ENCODE data around the gene AFG1L. TPM values are rescaled to one million over a fixed set of nuclear protein-coding genes. Genes with fewer than 3 reads are reported as not detected.
A peak's percentile ranks its signal among the peaks of the same experiment; 100 is the strongest.

AFG1L gene
- total and polyA plus RNA-seq, 2 experiments from 2014 or later = 1.2 to 3.5 TPM

DNA sequence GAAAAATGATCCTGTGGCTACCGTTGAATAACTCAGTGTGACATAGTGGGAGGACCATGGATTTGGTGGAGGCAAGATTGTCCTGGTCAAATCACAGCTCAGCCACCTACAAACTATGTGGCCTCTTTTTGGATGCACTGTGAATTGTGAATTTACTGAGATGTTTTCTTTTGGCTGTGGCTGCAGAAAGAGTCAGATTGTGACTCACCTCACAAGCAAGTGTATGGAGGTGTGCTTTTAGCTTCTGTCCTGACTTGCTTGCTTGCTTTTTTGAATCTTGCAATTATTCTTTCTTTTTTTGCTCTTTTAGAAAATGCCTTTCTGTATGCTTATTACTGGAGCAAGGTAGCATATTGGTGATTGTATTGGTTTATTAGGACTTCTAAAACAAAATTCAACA, 143.0 kb downstream of the AFG1L start:
- H3K9me3 ChIP-seq (ENCODE audit: low read depth) = no peaks in the 10 kb centered on the region
- H3K4me1 ChIP-seq (ENCODE audit: insufficient read depth) = peaks cover 10% of the 10 kb centered on the region
- no peaks in the 10 kb centered on the region for H3K9me2 ChIP-seq (ENCODE audit: insufficient read depth)
- H3K4me2 ChIP-seq (ENCODE audit: unreplicated experiment) = no peak overlapping the region
- no peak overlapping the region for H3K4me3 ChIP-seq
- no peaks in the 10 kb centered on the region for H4K20me1 ChIP-seq (ENCODE audit: insufficient read depth)
- peaks cover 7% of the 10 kb centered on the region; the same call in 1 of the 2 replicates for H3F3A ChIP-seq (ENCODE audit: insufficient read depth)
- no peak overlapping the region for H3K9ac ChIP-seq
- no peaks in the 10 kb centered on the region for H3K79me2 ChIP-seq (ENCODE audit: insufficient read depth)
- TF ChIP-seq EZH2 (IDR thresholded peaks at IDR 0.05; ENCODE audit: insufficient read depth, poor library complexity, severe bottlenecking) = no peak
- no peak for TF ChIP-seq EZH2phosphoT487 (IDR thresholded peaks at IDR 0.05; ENCODE audit: insufficient read depth, low read depth)
- no peaks in the 10 kb centered on the region for H3K36me3 ChIP-seq (ENCODE audit: low read depth)
- H2AFZ ChIP-seq = no peak overlapping the region
- in situ Hi-C loops (cut with MboI) = no loop called here
- H3K27me3 ChIP-seq (replicated peaks; ENCODE audit: insufficient read depth) = no peaks in the 10 kb centered on the region
- no peak overlapping the region for H3K27ac ChIP-seq
- 96 to 97% methylated on average over 1 of the region's 1 CpG for WGBS, 2 experiments (ENCODE audit: low coverage in 1 of 2, low lambda C conversion rate in 2 of 2, missing lambda C conversion rate in 2 of 2)
- peak; percentile 49 for DNase-seq

DNA sequence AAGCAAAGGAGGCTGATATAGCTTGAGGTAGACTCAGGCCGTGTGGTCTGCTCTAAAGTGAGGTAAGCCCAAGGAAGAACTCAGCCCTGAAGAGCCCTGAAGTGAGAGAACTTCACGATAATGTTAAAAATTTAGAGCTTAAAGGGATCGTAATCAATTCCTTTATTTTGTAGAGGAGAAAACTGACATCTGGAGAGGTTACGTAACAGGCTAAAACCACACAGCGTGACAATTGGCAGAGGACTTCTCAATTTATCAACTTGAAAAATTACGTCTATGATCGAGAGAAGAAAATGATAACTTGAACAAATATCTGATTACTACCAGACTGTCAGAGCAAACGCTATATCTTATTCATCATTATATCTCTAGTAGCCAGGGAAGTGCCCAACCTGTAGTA, 144.1 kb downstream of the AFG1L start:
- peak; percentile 18 for DNase-seq

GRCh38 chr6:108441141-108441540, 146.3 kb downstream of the AFG1L start:
- H3K9me2 ChIP-seq (ENCODE audit: insufficient read depth) = no peaks in the 10 kb centered on the region
- H4K20me1 ChIP-seq (ENCODE audit: insufficient read depth) = no peaks in the 10 kb centered on the region
- H3K4me2 ChIP-seq (ENCODE audit: unreplicated experiment) = peak overlapping the region; percentile 48
- H3F3A ChIP-seq (ENCODE audit: insufficient read depth) = peaks cover 7% of the 10 kb centered on the region; the same call in 1 of the 2 replicates
- TF ChIP-seq EZH2 (IDR thresholded peaks at IDR 0.05; ENCODE audit: insufficient read depth, poor library complexity, severe bottlenecking) (no peak), EZH2phosphoT487 (IDR thresholded peaks at IDR 0.05; ENCODE audit: insufficient read depth, low read depth) (no peak)
- H3K27ac ChIP-seq = no peak overlapping the region
- DNase-seq = peak; percentile 51
- no peak overlapping the region for H3K9ac ChIP-seq
- no peaks in the 10 kb centered on the region for H3K9me3 ChIP-seq (ENCODE audit: low read depth)
- in situ Hi-C loops (cut with MboI) = no loop called here
- peaks cover 10% of the 10 kb centered on the region for H3K4me1 ChIP-seq (ENCODE audit: insufficient read depth)
- H3K4me3 ChIP-seq = no peak overlapping the region
- H3K79me2 ChIP-seq (ENCODE audit: insufficient read depth) = no peaks in the 10 kb centered on the region
- H2AFZ ChIP-seq = no peak overlapping the region
- no peaks in the 10 kb centered on the region for H3K27me3 ChIP-seq (replicated peaks; ENCODE audit: insufficient read depth)
- no peaks in the 10 kb centered on the region for H3K36me3 ChIP-seq (ENCODE audit: low read depth)

More for the DNA sequence above, 144.1 kb downstream of the AFG1L start:
- WGBS, 2 experiments (ENCODE audit: low coverage in 1 of 2, low lambda C conversion rate in 2 of 2, missing lambda C conversion rate in 2 of 2) = 31% methylated on average over 8 of the region's 8 CpGs
- H3K27ac ChIP-seq = no peak overlapping the region
- H4K20me1 ChIP-seq (ENCODE audit: insufficient read depth) = no peaks in the 10 kb centered on the region
- H3K4me1 ChIP-seq (ENCODE audit: insufficient read depth) = peaks cover 10% of the 10 kb centered on the region
- H3K27me3 ChIP-seq (replicated peaks; ENCODE audit: insufficient read depth) = no peaks in the 10 kb centered on the region
- TF ChIP-seq EZH2 (IDR thresholded peaks at IDR 0.05; ENCODE audit: insufficient read depth, poor library complexity, severe bottlenecking) (no peak), EZH2phosphoT487 (IDR thresholded peaks at IDR 0.05; ENCODE audit: insufficient read depth, low read depth) (no peak)
- H3K4me3 ChIP-seq = no peak overlapping the region
- peaks cover 7% of the 10 kb centered on the region; the same call in 1 of the 2 replicates for H3F3A ChIP-seq (ENCODE audit: insufficient read depth)
- no peaks in the 10 kb centered on the region for H3K9me3 ChIP-seq (ENCODE audit: low read depth)
- no peaks in the 10 kb centered on the region for H3K79me2 ChIP-seq (ENCODE audit: insufficient read depth)
- H3K9ac ChIP-seq = no peak overlapping the region
- H2AFZ ChIP-seq = 0 out of 2 replicates have a peak overlapping the region, but pooled peaks have one; percentile 1
- no peaks in the 10 kb centered on the region for H3K36me3 ChIP-seq (ENCODE audit: low read depth)
- no peak overlapping the region for H3K4me2 ChIP-seq (ENCODE audit: unreplicated experiment)
- H3K9me2 ChIP-seq (ENCODE audit: insufficient read depth) = no peaks in the 10 kb centered on the region
- in situ Hi-C loops (cut with MboI) = no loop called here

- Histone ChIP-seq H3K27me3 (replicated peaks; ENCODE audit: insufficient read depth) (no peaks in the 10 kb centered on the region), H3K27ac (no peak overlapping the region), H3K4me3 (no peak overlapping the region), H3K4me1 (ENCODE audit: insufficient read depth) (peaks cover 10% of the 10 kb centered on the region), H3K9me2 (ENCODE audit: insufficient read depth) (no peaks in the 10 kb centered on the region), H2AFZ (no peak overlapping the region), H3K9me3 (ENCODE audit: low read depth) (no peaks in the 10 kb centered on the region), H3K9ac (no peak overlapping the region), H3K36me3 (ENCODE audit: low read depth) (no peaks in the 10 kb centered on the region), H3K4me2 (ENCODE audit: unreplicated experiment) (no peak overlapping the region), H3K79me2 (ENCODE audit: insufficient read depth) (no peaks in the 10 kb centered on the region), H3F3A (ENCODE audit: insufficient read depth) (peaks cover 7% of the 10 kb centered on the region; the same call in 1 of the 2 replicates), H4K20me1 (ENCODE audit: insufficient read depth) (no peaks in the 10 kb centered on the region)
- DNase-seq = no peak
- WGBS, 2 experiments (ENCODE audit: low coverage in 1 of 2, low lambda C conversion rate in 2 of 2, missing lambda C conversion rate in 2 of 2) = 98 to 100% methylated on average over 2 of the region's 2 CpGs
- TF ChIP-seq EZH2 (IDR thresholded peaks at IDR 0.05; ENCODE audit: insufficient read depth, poor library complexity, severe bottlenecking) = no peak
- no peak for TF ChIP-seq EZH2phosphoT487 (IDR thresholded peaks at IDR 0.05; ENCODE audit: insufficient read depth, low read depth)
- in situ Hi-C loops (cut with MboI) = no loop called here
Observed at GRCh38 chr6:108442770-108443520, 148.1 kb downstream of the AFG1L start.
